HL-60 (cell line): ENCODE results near the gene ERGIC3.

Experiments
- CTCF ChIP-seq: IDR thresholded peaks from one replicate; pipeline ENCODE4 v1.5.1; 2011; ENCODE audit warnings: low read length, control low read depth, inconsistent platforms; ENCODE audit not compliant: insufficient read depth
- GABPA ChIP-seq: IDR thresholded peaks from 2 replicates; pipeline ENCODE4 v1.6.1; 2012; ENCODE audit warnings: low read depth
- POLR2AphosphoS5 ChIP-seq: IDR thresholded peaks from 2 replicates; pipeline ENCODE4 v1.6.1; 2012; ENCODE audit warnings: low read depth
- SPI1 ChIP-seq: IDR thresholded peaks from 2 replicates; pipeline ENCODE4 v1.6.1; 2012; ENCODE audit warnings: low read depth, mild to moderate bottlenecking, borderline replicate concordance

- no peak for TF ChIP-seq CTCF
- TF ChIP-seq POLR2AphosphoS5, result no peak
- TF ChIP-seq GABPA, result no peak
- TF ChIP-seq SPI1, result no peak
Observed at GRCh38 chr20:35558451-35558850, 16.6 kb downstream of the ERGIC3 start.
